Type B pancreatic cell (in vitro differentiated cells): ENCODE data around the gene ANTXRL. TPM values are rescaled to one million over a fixed set of nuclear protein-coding genes. Genes with fewer than 3 reads are reported as not detected.

Source experiments
- DNase-seq: peaks from one replicate; pipeline ENCODE4 v3.0.0; 2021; ENCODE audit warnings: mixed read lengths; ENCODE audit not compliant: unreplicated experiment; ENCODE audit errors: extremely low spot score
- H3K27ac Mint-ChIP-seq: 2 replicates; pipeline ENCODE4 v1.8.0; 2021; ENCODE audit warnings: mild to moderate bottlenecking, mixed read lengths
- H3K27me3 Mint-ChIP-seq: 2 replicates; pipeline ENCODE4 v1.8.0; 2021; ENCODE audit warnings: mixed read lengths
- H3K36me3 Mint-ChIP-seq: 2 replicates; pipeline ENCODE4 v1.8.0; 2021; ENCODE audit warnings: mixed read lengths
- H3K4me1 Mint-ChIP-seq: one replicate; pipeline ENCODE4 v1.8.0; 2021; ENCODE audit warnings: mixed read lengths; ENCODE audit not compliant: unreplicated experiment
- H3K4me3 Mint-ChIP-seq: 2 replicates; pipeline ENCODE4 v1.8.0; 2021; ENCODE audit warnings: mild to moderate bottlenecking, mixed read lengths
- H3K9me3 Mint-ChIP-seq: 2 replicates; pipeline ENCODE4 v1.8.0; 2021; ENCODE audit warnings: mixed read lengths
- total RNA-seq: library from RNA; stranded (reverse); gene quantifications from 2 replicates; pipeline ENCODE4 v1.2.1, GENCODE V29; 2021; ENCODE audit warnings: low replicate concordance
- TF ChIP-seq, protein P1 (sequence below): fragments of 200-600 bp; sonication (generic); conservative IDR thresholded peaks from 2 replicates; pipeline ENCODE4 v1.5.0; 2021; ENCODE audit warnings: antibody characterized with exemption, mild to moderate bottlenecking

The ANTXRL gene
- total RNA-seq, 1 donor from 2014 or later = not detected

DNA sequence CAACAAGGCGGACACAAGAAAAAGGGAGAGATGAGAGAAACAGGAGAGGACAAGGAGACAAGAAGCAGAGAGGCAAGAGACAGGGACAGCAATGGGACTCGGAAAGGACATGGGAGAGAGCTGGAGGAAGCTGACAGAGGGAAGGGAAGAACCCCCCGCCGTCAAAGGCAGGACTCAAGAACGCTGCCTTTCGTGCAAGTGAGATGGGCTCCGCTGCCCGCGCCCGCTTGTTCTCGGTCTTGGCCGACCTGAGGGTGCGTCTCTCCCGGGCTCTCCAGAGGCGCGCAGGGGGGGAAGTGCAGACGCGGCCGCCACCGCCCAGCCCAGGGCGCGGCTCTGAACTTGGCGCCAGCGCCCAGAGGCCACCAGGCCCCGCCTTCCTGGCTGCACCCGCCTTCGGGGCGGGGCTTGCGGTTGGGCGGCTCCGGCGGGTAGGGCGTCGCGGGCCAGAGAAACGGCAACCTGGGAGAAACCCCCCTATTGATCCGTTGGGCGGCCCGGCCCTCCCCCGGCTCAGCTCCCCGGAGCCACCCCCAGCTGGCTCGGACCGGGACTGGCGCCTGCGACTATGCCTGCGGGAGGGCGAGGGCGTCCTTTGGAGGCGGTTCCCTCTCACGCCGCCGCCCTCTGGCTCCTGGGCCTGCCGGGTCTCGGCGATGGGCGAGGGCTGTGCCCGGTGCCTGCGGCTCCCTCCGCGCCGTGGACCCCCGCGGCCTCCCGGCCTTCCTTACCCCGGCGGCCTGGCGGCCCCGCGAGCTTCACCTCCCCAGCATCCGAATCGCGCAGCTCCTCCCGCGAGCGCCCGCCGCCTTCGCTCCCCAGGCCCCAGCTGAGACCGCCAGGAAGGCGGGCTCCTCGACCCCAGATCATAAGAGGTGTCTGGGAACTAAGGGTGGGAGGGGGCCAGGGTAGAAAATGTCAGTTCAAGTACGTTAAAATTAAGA lies 2.2 kb upstream of the ANTXRL start:
- Mint-ChIP-seq H3K9me3 (no peaks in the 10 kb centered on the region), H3K27ac (peak overlapping the region; percentile 79), H3K4me3 (peak overlapping the region; percentile 89), H3K4me1 (peaks cover 12% of the 10 kb centered on the region), H3K27me3 (peaks cover 49% of the 10 kb centered on the region), H3K36me3 (no peaks in the 10 kb centered on the region)
- TF ChIP-seq, protein P1, sequence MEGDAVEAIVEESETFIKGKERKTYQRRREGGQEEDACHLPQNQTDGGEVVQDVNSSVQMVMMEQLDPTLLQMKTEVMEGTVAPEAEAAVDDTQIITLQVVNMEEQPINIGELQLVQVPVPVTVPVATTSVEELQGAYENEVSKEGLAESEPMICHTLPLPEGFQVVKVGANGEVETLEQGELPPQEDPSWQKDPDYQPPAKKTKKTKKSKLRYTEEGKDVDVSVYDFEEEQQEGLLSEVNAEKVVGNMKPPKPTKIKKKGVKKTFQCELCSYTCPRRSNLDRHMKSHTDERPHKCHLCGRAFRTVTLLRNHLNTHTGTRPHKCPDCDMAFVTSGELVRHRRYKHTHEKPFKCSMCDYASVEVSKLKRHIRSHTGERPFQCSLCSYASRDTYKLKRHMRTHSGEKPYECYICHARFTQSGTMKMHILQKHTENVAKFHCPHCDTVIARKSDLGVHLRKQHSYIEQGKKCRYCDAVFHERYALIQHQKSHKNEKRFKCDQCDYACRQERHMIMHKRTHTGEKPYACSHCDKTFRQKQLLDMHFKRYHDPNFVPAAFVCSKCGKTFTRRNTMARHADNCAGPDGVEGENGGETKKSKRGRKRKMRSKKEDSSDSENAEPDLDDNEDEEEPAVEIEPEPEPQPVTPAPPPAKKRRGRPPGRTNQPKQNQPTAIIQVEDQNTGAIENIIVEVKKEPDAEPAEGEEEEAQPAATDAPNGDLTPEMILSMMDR = no peak
- peak; percentile 83 for DNase-seq

DNA sequence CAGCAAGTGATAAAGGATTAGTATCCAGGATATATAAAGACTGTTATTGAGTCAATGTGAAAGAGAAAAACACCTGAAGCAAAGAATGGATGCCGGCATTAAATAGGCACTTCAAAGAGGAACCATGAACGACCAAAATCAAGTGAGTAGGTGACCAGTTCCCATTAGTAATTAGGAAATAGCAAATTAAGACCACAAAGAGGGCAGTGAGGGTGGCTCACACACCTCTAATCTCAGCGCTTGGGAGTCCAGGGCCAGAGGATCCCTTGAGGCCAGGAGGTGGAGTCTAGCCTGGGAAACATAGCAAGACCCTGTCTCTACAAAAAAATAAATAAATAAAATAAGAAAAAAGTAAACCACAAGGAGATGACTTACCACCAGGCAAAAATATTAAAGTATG lies 1.5 kb upstream of the ANTXRL start:
- Mint-ChIP-seq H3K27me3 (peaks cover 44% of the 10 kb centered on the region), H3K27ac (peak overlapping the region; percentile 49), H3K36me3 (no peaks in the 10 kb centered on the region), H3K9me3 (no peaks in the 10 kb centered on the region), H3K4me3 (peak overlapping the region; percentile 85), H3K4me1 (peaks cover 12% of the 10 kb centered on the region)
- TF ChIP-seq, protein P1 = no peak
- DNase-seq = no peak

DNA sequence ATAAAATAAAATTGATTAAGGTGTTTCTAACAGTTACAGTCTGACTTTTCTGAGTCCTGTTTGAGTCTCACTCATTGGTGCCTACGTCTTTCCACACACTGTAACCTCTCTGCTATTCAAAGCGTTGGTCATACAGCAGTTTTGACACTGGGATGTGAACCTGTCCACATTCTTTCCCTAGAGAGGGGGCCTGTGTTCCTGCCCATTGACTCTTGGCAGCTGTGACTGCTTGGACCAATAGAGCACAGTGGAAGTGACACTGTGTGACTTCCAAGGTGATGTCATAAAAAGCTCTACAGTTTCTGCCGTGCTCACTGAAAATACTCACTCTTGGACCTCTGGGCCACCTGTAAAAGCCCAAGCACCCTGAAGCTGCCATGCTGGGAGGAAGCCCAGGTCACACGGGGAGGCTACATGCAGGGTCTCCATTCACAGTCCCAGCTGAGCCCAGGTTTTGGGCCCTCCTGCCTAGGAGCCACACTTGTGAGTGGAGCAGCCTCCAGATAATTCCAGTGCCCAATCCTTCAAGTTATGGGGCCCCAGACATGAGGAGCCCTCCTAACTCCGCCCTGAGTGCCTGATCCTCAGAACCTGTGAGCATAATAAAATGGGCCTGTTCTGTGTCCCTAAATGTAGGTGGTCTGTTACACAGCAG lies 704 bp upstream of the ANTXRL start:
- TF ChIP-seq, protein P1 = no peak
- Mint-ChIP-seq H3K27me3 (peaks cover 37% of the 10 kb centered on the region), H3K4me3 (no peak overlapping the region), H3K4me1 (peaks cover 12% of the 10 kb centered on the region), H3K9me3 (no peaks in the 10 kb centered on the region), H3K27ac (no peak overlapping the region), H3K36me3 (no peaks in the 10 kb centered on the region)
- DNase-seq = no peak

DNA sequence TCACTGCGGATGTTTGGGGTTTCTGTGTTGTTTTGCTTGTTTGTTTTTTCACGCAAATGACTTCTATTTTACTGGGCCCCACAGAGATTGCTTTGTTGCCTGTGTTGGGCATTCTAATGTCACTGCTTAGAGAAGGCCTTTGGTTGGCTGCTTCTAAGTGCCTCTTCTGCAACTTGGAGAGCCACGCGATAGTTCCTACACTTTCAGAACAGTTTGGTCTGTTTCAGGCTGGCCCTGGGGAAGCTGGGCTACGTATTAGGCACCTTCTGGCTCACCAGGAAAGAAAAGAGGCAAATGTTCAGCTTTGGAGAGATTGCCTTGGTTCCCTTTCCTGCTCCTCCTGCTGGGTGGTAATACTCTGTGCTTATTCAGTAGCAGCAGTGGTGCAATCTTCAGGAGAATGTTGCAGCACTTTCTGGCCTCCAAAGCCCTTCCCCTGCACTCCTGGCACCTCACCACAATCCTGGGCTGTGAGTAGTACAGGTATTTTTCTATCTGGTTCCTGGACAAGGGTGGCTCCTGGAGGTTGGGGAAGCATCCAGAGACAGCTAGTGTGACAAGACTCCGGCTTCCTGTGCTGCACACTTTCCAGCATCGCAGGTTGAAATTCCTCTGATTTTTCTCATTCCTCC lies 1.2 kb downstream of the ANTXRL start:
- no peak for DNase-seq
- Mint-ChIP-seq H3K27ac (no peak overlapping the region), H3K36me3 (no peaks in the 10 kb centered on the region), H3K27me3 (peaks cover 32% of the 10 kb centered on the region), H3K9me3 (no peaks in the 10 kb centered on the region), H3K4me3 (no peak overlapping the region), H3K4me1 (peaks cover 25% of the 10 kb centered on the region)
- TF ChIP-seq, protein P1 = no peak

DNA sequence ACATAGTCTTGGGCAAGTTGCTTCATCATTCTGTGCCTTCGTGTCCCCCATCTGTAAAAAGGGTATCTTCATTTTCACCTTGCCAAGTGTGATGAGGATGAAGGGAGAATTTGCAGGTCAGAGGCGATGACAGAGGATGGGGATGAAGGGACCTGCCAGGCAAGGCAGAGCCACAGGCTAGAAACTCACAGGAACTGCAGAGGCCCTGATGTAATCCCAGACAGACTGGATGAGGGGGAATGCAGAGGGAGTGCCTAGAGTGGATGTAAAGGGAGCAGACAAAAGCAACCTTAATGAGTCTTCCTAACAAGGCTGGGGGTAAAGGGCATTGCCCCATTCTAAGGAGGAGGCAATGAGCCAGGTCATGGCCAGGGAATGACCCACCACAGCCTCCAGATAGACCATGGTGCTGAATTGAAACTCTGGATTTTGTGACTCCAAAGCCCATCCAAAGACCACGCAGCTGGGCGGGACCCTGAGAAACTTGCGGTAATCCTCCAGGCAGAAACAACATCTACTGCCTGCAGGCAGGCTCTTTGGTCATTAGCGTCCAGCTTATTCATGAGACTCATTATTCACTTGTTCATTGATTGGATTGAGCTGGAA lies 1.9 kb downstream of the ANTXRL start:
- peaks cover 26% of the 10 kb centered on the region for H3K27me3 Mint-ChIP-seq
- TF ChIP-seq, protein P1 = no peak
- H3K4me1 Mint-ChIP-seq = peaks cover 26% of the 10 kb centered on the region
- no peak overlapping the region for H3K4me3 Mint-ChIP-seq
- no peaks in the 10 kb centered on the region for H3K9me3 Mint-ChIP-seq
- H3K36me3 Mint-ChIP-seq = no peaks in the 10 kb centered on the region
- no peak overlapping the region for H3K27ac Mint-ChIP-seq
- DNase-seq = no peak
